ENCODE data around the gene RHCE. TPM values are rescaled to one million over a fixed set of nuclear protein-coding genes. Genes with fewer than 3 reads are reported as not detected.
"Not testable (repeated sequence)": the region's sequence is repeated elsewhere in the genome, so short reads cannot be mapped to it uniquely, and the experiment has no call there.

The RHCE gene
- total and polyA plus RNA-seq, 7 donors: 0.22 to 2.0 (median 0.88) TPM; not detected in 1

- not testable (repeated sequence) for H3K27me3 ChIP-seq (ENCODE audit: insufficient read depth in 3 of 3, low read length in 2 of 3); H3K4me3 ChIP-seq; H3K27ac ChIP-seq; H3K9me3 ChIP-seq; H3K36me3 ChIP-seq (ENCODE audit: insufficient read depth in 1 of 2, low read depth in 1 of 2); DNase-seq; H3K4me1 ChIP-seq
- WGBS, 3 donors: 18 to 25% (median 19%) methylated on average over 5 to 6 of the region's 8 CpGs
- peak; percentile 72 to 90 (median 84) for ATAC-seq
- intact Hi-C loops (cut with DNase I): loop anchor here (5.0 kb wide), 1 partner anchor 119 kb away; no protein-coding TSS in a partner anchor
- TF ChIP-seq, protein P1, sequence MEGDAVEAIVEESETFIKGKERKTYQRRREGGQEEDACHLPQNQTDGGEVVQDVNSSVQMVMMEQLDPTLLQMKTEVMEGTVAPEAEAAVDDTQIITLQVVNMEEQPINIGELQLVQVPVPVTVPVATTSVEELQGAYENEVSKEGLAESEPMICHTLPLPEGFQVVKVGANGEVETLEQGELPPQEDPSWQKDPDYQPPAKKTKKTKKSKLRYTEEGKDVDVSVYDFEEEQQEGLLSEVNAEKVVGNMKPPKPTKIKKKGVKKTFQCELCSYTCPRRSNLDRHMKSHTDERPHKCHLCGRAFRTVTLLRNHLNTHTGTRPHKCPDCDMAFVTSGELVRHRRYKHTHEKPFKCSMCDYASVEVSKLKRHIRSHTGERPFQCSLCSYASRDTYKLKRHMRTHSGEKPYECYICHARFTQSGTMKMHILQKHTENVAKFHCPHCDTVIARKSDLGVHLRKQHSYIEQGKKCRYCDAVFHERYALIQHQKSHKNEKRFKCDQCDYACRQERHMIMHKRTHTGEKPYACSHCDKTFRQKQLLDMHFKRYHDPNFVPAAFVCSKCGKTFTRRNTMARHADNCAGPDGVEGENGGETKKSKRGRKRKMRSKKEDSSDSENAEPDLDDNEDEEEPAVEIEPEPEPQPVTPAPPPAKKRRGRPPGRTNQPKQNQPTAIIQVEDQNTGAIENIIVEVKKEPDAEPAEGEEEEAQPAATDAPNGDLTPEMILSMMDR (IDR thresholded peaks at IDR 0.05): peak; percentile 33
Observed at GRCh38 chr1:25402947-25403803, 17.4 kb downstream of the RHCE start.

DNA sequence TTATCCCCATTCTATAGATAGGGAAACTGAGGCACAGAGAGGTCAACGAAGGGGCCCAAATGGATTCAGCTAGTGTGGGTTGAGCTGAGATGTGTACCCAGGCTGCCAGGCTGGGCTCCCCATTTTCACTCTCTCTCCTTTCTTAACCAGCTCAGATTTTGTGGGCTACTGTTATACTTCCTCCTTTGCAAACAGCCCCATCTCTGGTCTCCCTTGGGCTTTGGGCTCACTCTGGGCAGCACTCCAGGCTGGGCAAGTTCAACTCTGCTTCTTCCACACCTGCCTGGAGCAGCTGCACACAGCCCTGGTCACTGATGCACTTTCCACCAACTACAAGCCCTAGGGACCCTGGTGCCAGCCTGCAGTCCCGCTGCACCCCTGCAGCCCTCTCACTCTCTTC lies 22.5 kb downstream of the RHCE start:
- H3K4me1 ChIP-seq; H3K4me3 ChIP-seq; H3K27me3 ChIP-seq (ENCODE audit: insufficient read depth in 3 of 3, low read length in 2 of 3); DNase-seq; H3K27ac ChIP-seq; ATAC-seq; intact Hi-C loops (cut with DNase I); H3K9me3 ChIP-seq; H3K36me3 ChIP-seq (ENCODE audit: insufficient read depth in 1 of 2, low read depth in 1 of 2): not testable (repeated sequence)
- no CpG with 5 or more reads among the region's 2 CpGs for WGBS, 3 donors

DNA sequence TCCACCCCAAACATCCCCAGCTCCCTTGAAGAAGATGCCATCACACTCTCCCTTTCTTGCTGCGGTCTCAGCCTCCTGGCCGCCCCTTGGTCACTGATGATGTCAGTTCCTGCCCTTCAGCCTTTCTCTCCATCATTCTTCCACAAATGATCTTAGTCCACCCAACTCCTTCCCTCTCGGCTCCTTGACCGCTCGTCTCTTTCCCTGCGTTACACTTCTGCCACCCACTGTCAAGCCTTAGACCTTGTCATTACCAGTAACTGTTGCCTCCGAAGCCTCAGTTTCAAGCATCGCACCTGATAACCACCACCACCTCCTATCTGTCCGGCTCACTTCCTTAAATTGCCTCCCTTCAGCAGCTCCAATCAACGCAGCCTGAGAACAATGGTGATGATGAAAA lies 23.1 kb downstream of the RHCE start:
- H3K36me3 ChIP-seq (ENCODE audit: insufficient read depth in 1 of 2, low read depth in 1 of 2); H3K4me1 ChIP-seq; H3K4me3 ChIP-seq; H3K27ac ChIP-seq; H3K9me3 ChIP-seq; DNase-seq; H3K27me3 ChIP-seq (ENCODE audit: insufficient read depth in 3 of 3, low read length in 2 of 3); ATAC-seq; intact Hi-C loops (cut with DNase I): not testable (repeated sequence)
- 63 to 68% (median 64%) methylated on average over 2 to 3 of the region's 10 CpGs for WGBS, 3 donors

DNA sequence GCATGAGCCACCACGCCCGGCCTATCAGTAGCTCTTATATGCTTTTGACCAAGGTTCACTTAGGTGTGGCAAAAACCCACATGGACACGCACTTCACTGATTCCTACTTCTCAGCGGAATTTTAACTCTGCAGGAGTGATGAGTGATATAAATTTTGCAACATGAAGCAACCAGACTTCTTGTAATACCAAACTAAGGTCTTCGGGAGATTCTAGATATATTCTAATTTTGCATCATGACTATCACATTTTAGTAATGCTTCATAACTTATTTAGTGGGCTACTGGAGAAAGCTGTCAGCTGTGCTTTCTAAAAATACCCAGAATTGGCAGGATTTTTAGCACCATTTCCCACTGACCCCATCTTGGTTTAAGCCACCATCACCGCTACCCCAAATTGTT lies 27.8 kb downstream of the RHCE start:
- Histone ChIP-seq H3K36me3 (ENCODE audit: insufficient read depth in 1 of 2, low read depth in 1 of 2) (no peaks in the 10 kb centered on the region), H3K27ac (no peak overlapping the region), H3K4me1 (no peaks in the 10 kb centered on the region), H3K4me3 (no peak overlapping the region), H3K27me3 (ENCODE audit: insufficient read depth in 3 of 3, low read length in 2 of 3) (no peaks in the 10 kb centered on the region), H3K9me3 (no peaks in the 10 kb centered on the region)
- 83 to 92% (median 83%) methylated on average over 6 of the region's 6 CpGs for WGBS, 3 donors
- TF ChIP-seq, protein P1 (IDR thresholded peaks at IDR 0.05): no peak
- ATAC-seq (no peak), DNase-seq (no peak)
- intact Hi-C loops (cut with DNase I): no loop called here

DNA sequence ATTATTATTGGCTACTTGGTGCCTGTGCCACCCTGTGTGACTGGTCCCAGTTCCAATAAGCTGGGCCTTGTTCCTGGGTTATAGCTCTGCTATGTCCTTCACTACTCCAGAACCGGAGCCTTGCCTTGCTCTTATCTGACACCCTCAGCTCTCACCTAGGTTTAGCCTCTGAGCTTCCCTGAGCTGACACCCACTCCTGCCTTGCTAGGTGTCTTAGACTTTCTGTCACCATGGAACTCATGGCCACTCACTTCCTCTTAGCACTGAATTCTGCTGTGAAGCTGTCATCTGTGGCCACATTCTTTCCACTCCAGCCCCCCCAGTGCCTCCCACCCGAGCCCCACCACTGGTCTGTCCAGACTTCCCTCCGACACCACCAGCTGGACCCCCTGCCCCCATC lies 30.9 kb downstream of the RHCE start:
- H3K27ac ChIP-seq; H3K36me3 ChIP-seq (ENCODE audit: insufficient read depth in 1 of 2, low read depth in 1 of 2); H3K9me3 ChIP-seq; H3K4me1 ChIP-seq; intact Hi-C loops (cut with DNase I); DNase-seq; ATAC-seq; H3K27me3 ChIP-seq (ENCODE audit: insufficient read depth in 3 of 3, low read length in 2 of 3); H3K4me3 ChIP-seq: not testable (repeated sequence)
- 87 to 96% (median 88%) methylated on average over 2 to 3 of the region's 3 CpGs for WGBS, 3 donors

GRCh38 chr1:25388691-25389090 lies 31.9 kb downstream of the RHCE start:
- intact Hi-C loops (cut with DNase I); H3K36me3 ChIP-seq (ENCODE audit: insufficient read depth in 1 of 2, low read depth in 1 of 2): not testable (repeated sequence)
- 28 to 41% (median 33%) methylated on average over 6 to 8 of the region's 9 CpGs for WGBS, 3 donors

DNA sequence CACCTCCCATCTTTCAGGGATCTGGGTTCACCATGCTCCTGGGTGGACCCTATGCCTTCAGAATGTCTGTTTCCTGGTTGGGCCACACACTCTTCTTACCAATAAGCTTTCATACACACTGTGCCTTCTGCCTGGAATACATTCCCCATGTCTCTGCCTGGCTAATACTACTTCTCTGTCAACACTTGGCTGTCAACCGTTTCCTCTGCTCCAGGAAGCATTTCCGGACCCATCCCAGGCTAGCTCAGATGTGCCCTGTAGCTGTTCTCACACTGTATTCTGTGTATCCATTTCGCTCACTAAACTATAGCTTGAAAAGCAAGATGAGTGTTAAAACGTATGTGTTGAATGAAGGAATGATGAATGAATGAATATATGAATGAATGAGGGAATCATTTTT lies 33.5 kb downstream of the RHCE start:
- H3K4me3 ChIP-seq; H3K9me3 ChIP-seq; ATAC-seq; intact Hi-C loops (cut with DNase I); H3K4me1 ChIP-seq; H3K36me3 ChIP-seq (ENCODE audit: insufficient read depth in 1 of 2, low read depth in 1 of 2); H3K27ac ChIP-seq; DNase-seq; H3K27me3 ChIP-seq (ENCODE audit: insufficient read depth in 3 of 3, low read length in 2 of 3): not testable (repeated sequence)
- 65 to 74% (median 67%) methylated on average over 4 of the region's 4 CpGs for WGBS, 3 donors

More at GRCh38 chr1:25388691-25389090, 31.9 kb downstream of the RHCE start:
- not testable (repeated sequence) for H3K4me1 ChIP-seq; ATAC-seq; H3K27ac ChIP-seq; H3K9me3 ChIP-seq; H3K4me3 ChIP-seq; H3K27me3 ChIP-seq (ENCODE audit: insufficient read depth in 3 of 3, low read length in 2 of 3); DNase-seq

DNA sequence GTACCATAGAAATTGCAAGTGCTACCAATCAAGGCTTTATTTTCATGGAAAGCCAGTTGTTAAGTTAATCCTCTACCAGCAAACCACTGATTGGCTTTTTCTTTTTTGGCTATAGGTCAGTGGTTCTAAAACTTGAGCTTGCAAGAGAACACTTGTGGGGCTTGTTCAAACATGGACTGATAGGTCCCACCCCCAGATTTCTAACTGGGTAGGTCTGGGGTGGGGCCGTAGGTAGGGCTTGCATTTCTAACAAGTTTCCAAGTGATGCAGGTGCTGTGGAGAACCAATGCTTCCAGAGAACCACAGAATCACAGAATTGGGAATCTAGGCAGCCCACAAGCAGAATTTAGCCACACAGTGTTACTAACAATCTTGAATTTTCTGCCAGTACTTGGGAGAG lies 36.8 kb downstream of the RHCE start:
- WGBS, 3 donors: no CpG with 5 or more reads among the region's 1 CpG
- ATAC-seq; H3K36me3 ChIP-seq (ENCODE audit: insufficient read depth in 1 of 2, low read depth in 1 of 2); H3K9me3 ChIP-seq; H3K27ac ChIP-seq; intact Hi-C loops (cut with DNase I); H3K4me1 ChIP-seq; DNase-seq; H3K4me3 ChIP-seq; H3K27me3 ChIP-seq (ENCODE audit: insufficient read depth in 3 of 3, low read length in 2 of 3): not testable (repeated sequence)

DNA sequence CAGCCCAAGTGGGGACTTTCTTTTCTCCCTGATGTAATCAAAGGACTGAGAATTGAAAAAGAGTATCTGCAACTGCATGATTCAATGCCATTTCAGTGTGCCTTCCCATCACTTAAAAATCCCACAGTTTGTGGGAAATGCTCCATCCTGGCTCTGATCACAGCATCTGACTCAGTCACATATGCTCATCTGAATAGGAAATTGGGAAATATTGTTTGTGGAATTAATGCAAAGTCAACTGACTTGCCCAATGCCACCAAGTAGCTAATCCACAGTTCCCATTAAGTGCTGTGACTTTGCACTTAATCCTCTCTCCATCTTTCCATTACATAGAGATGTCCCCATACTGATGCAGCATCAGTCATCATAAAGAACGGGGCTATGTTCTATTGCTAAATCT lies 37.5 kb downstream of the RHCE start:
- H3K27ac ChIP-seq; H3K4me3 ChIP-seq; H3K36me3 ChIP-seq (ENCODE audit: insufficient read depth in 1 of 2, low read depth in 1 of 2); intact Hi-C loops (cut with DNase I); DNase-seq; H3K4me1 ChIP-seq; H3K9me3 ChIP-seq; H3K27me3 ChIP-seq (ENCODE audit: insufficient read depth in 3 of 3, low read length in 2 of 3): not testable (repeated sequence)
- 89 to 100% (median 97%) methylated on average over 1 of the region's 1 CpG for WGBS, 3 donors
- ATAC-seq: peak in 3 of 4 donors; percentile 28 to 47 (median 42)

DNA sequence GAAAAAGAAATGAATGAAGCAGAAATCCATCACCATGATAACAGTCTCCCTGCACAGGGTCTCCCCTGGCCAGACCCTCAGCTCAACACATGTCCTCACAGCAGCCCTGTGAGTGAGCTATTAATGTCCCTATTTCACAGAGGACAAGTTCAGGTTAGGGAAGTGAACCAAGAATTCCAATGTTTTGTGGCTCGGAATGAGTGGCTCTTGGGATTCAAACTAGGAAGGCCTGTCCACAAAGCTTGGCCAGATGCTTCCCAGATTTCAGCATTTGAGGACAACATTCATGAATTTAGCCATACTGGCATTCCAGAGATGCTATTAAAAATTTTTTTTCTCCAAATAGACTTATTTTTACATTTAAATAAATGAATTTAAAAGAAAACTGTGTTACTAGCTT lies 38.1 kb downstream of the RHCE start:
- intact Hi-C loops (cut with DNase I): not testable (repeated sequence)

More for the DNA sequence above, 38.1 kb downstream of the RHCE start:
- not testable (repeated sequence) for DNase-seq; H3K4me1 ChIP-seq; ATAC-seq; H3K4me3 ChIP-seq; H3K36me3 ChIP-seq (ENCODE audit: insufficient read depth in 1 of 2, low read depth in 1 of 2); H3K27ac ChIP-seq; H3K9me3 ChIP-seq; H3K27me3 ChIP-seq (ENCODE audit: insufficient read depth in 3 of 3, low read length in 2 of 3)
- 68 to 80% (median 68%) methylated on average over 1 of the region's 1 CpG for WGBS, 3 donors
